Activated gamma-delta T cell (primary cell): ENCODE measurements around the gene DRC7.
"Not testable (repeated sequence)": the region's sequence is repeated elsewhere in the genome, so short reads cannot be mapped to it uniquely, and the experiment has no call there.

Experiments used
- DNase-seq: peaks from one replicate; lab custom pipeline; 2025; lab: John Stamatoyannopoulos, UW

DRC7 gene

GRCh38 chr16:57761301-57761700 is 66.7 kb downstream of the DRC7 start:
- no peak for DNase-seq

- no peak for DNase-seq
Measured at GRCh38 chr16:57761957-57762356, 67.4 kb downstream of the DRC7 start.

GRCh38 chr16:57762365-57763040 is 67.9 kb downstream of the DRC7 start:
- no peak for DNase-seq

GRCh38 chr16:57763285-57764005 is 68.8 kb downstream of the DRC7 start:
- no peak for DNase-seq

GRCh38 chr16:57764006-57764340 is 69.4 kb downstream of the DRC7 start:
- no peak for DNase-seq

GRCh38 chr16:57764341-57765159 is 69.9 kb downstream of the DRC7 start:
- no peak for DNase-seq

GRCh38 chr16:57765160-57765728 is 70.6 kb downstream of the DRC7 start:
- no peak for DNase-seq

- no peak for DNase-seq
Measured at GRCh38 chr16:57766714-57767348, 72.2 kb downstream of the DRC7 start.

GRCh38 chr16:57769541-57770145 is 75.0 kb downstream of the DRC7 start:
- no peak for DNase-seq

GRCh38 chr16:57770361-57770760 is 75.8 kb downstream of the DRC7 start:
- DNase-seq, result no peak

GRCh38 chr16:57771141-57771785 is 76.7 kb downstream of the DRC7 start:
- no peak for DNase-seq

GRCh38 chr16:57773019-57773418 is 78.4 kb downstream of the DRC7 start:
- DNase-seq, result no peak

- no peak for DNase-seq
Measured at GRCh38 chr16:57773655-57774295, 79.2 kb downstream of the DRC7 start.

- no peak for DNase-seq
Measured at GRCh38 chr16:57774705-57775285, 80.2 kb downstream of the DRC7 start.

- no peak for DNase-seq
Measured at GRCh38 chr16:57775661-57776469, 81.3 kb downstream of the DRC7 start.

GRCh38 chr16:57778658-57779057 is 84.1 kb downstream of the DRC7 start:
- no peak for DNase-seq

GRCh38 chr16:57779836-57780235 is 85.2 kb downstream of the DRC7 start:
- not testable (repeated sequence) for DNase-seq

- no peak for DNase-seq
Measured at GRCh38 chr16:57781349-57781740, 86.7 kb downstream of the DRC7 start.
